Measurements from ENCODE around the gene AXIN1. TPM values are rescaled to one million over a fixed set of nuclear protein-coding genes. Genes with fewer than 3 reads are reported as not detected.

AXIN1 gene
- 22.3 and 23.4 TPM in 2 replicates for total RNA-seq

- intact Hi-C loops (cut with micrococcal nuclease): loop anchor here (1.0 to 2.0 kb wide), 10 partner anchors 18 to 332 kb away; partner anchors contain the start of genes FAM234A, JMJD8, LUC7L and MRPL28
Measured at GRCh38 chr16:352547-353403, at the start of gene AXIN1. AXIN1 (minus strand) TSS chr16:352723; CDS start chr16:347025, 5,698 bp downstream.

- intact Hi-C loops (cut with micrococcal nuclease): loop anchor here (1.0 to 5.0 kb wide), 6 partner anchors 19 to 167 kb away; partner anchors contain the start of genes CAPN15, FAM234A, MRPL28 and RAB11FIP3
Measured at GRCh38 chr16:401468-402348, 49.2 kb upstream of the AXIN1 start, which contains the start of gene DECR2. DECR2 (plus strand) TSS chr16:401885; CDS start chr16:401964, 79 bp downstream.

GRCh38 chr16:400061-400591 is 47.6 kb upstream of the AXIN1 start:
- intact Hi-C loops (cut with micrococcal nuclease): loop anchor here (5.0 kb wide), 1 partner anchor 127 kb away; the partner anchor contains the start of gene CAPN15

- intact Hi-C loops (cut with micrococcal nuclease): loop anchor here (5.0 kb wide), 1 partner anchor 128 kb away; the partner anchor contains the start of gene CAPN15
Measured at GRCh38 chr16:399340-400019, 47.0 kb upstream of the AXIN1 start.

- intact Hi-C loops (cut with micrococcal nuclease): no loop called here
Measured at GRCh38 chr16:398561-399339, 46.2 kb upstream of the AXIN1 start.

GRCh38 chr16:397736-398332 is 45.3 kb upstream of the AXIN1 start:
- intact Hi-C loops (cut with micrococcal nuclease): no loop called here

- intact Hi-C loops (cut with micrococcal nuclease): no loop called here
Measured at GRCh38 chr16:397135-397661, 44.7 kb upstream of the AXIN1 start, which contains the start of gene NME4. NME4 (plus strand) TSS chr16:397199; CDS start chr16:397223, 24 bp downstream.

GRCh38 chr16:396605-397004 is 44.1 kb upstream of the AXIN1 start:
- intact Hi-C loops (cut with micrococcal nuclease): loop anchor here (1.0 kb wide), 1 partner anchor 13 kb away; no protein-coding TSS in a partner anchor

- intact Hi-C loops (cut with micrococcal nuclease): loop anchor here (1.0 kb wide), 1 partner anchor 13 kb away; no protein-coding TSS in a partner anchor
Measured at GRCh38 chr16:396199-396598, 43.7 kb upstream of the AXIN1 start.

GRCh38 chr16:392450-393030 is 40.0 kb upstream of the AXIN1 start:
- intact Hi-C loops (cut with micrococcal nuclease): no loop called here

- intact Hi-C loops (cut with micrococcal nuclease): loop anchor here (1.0 kb wide), 1 partner anchor 103 kb away; no protein-coding TSS in a partner anchor
Measured at GRCh38 chr16:391885-392335, 39.4 kb upstream of the AXIN1 start.

- intact Hi-C loops (cut with micrococcal nuclease): loop anchor here (10.0 kb wide), 1 partner anchor 275 kb away; the partner anchor contains the start of gene RHOT2
Measured at GRCh38 chr16:389352-389751, 36.8 kb upstream of the AXIN1 start.

GRCh38 chr16:387761-388666 is 35.5 kb upstream of the AXIN1 start:
- intact Hi-C loops (cut with micrococcal nuclease): loop anchor here (10.0 kb wide), 1 partner anchor 277 kb away; the partner anchor contains the start of gene RHOT2

GRCh38 chr16:386641-387156 is 34.2 kb upstream of the AXIN1 start:
- intact Hi-C loops (cut with micrococcal nuclease): loop anchor here (10.0 kb wide), 1 partner anchor 278 kb away; the partner anchor contains the start of gene RHOT2

- intact Hi-C loops (cut with micrococcal nuclease): loop anchor here (1.0 to 10.0 kb wide), 3 partner anchors 13 to 281 kb away; partner anchors contain the start of genes CAPN15 and RHOT2
Measured at GRCh38 chr16:383326-384051, 31.0 kb upstream of the AXIN1 start.
